PC-3 (cell line): ENCODE data around the gene ST6GALNAC4. TPM values are rescaled to one million over a fixed set of nuclear protein-coding genes. Genes with fewer than 3 reads are reported as not detected.

Experiments used
- ATAC-seq: fragments of 200-7000 bp; cut with Tn5 transposase; 2 replicates; pipeline ENCODE4 v1.9.1; 2020; ENCODE audit warnings: mild to moderate bottlenecking, moderate library complexity
- BruUV-seq: library from RNA; stranded (reverse); fragments of 400-500 nt; replicated peaks from 2 replicates; lab custom pipeline; 2021; lab: Mats Ljungman, UMichigan
- CTCF ChIA-PET: fragments of 300-600 bp; sonication (Branson Sonifier 250); formaldehyde crosslinking; loops from one replicate; lab custom pipeline; 2022; ENCODE audit warnings: antibody characterized with exemption; lab: Charles Lee
- POLR2A ChIA-PET: fragments of 300-600 bp; sonication (Branson Sonifier 250); formaldehyde crosslinking; loops from one replicate; lab custom pipeline; 2022; ENCODE audit warnings: antibody characterized with exemption; ENCODE audit not compliant: unreplicated experiment; lab: Charles Lee
- DNase-seq: peaks from one replicate; pipeline ENCODE4 v3.0.0-alpha.2; 2015
- H2AFZ ChIP-seq: fragments of 300-600 bp; sonication (generic); 2 replicates; pipeline ENCODE4 v1.6.0; 2016; ENCODE audit warnings: antibody characterized with exemption, low read length
- H3F3A ChIP-seq: fragments of 300-600 bp; sonication (generic); one replicate; pipeline ENCODE4 v1.6.0; 2017; ENCODE audit warnings: antibody characterized with exemption, low read length, control low read depth, mild to moderate bottlenecking; ENCODE audit not compliant: unreplicated experiment
- H3K27ac ChIP-seq: fragments of 300-600 bp; sonication (generic); 2 replicates; pipeline ENCODE4 v1.5.1; 2016; ENCODE audit warnings: mild to moderate bottlenecking, low read length
- H3K27me3 ChIP-seq: fragments of 300-600 bp; sonication (generic); 2 replicates; pipeline ENCODE4 v1.6.1; 2016; ENCODE audit warnings: low read length, mixed read lengths
- H3K36me3 ChIP-seq: fragments of 300-600 bp; sonication (generic); 2 replicates; pipeline ENCODE4 v1.6.1; 2016; ENCODE audit warnings: low read depth, mixed run types, low read length, mixed read lengths
- H3K4me1 ChIP-seq: fragments of 300-600 bp; sonication (generic); 2 replicates; pipeline ENCODE4 v1.5.1; 2016; ENCODE audit warnings: low read length; ENCODE audit not compliant: insufficient read depth
- H3K4me2 ChIP-seq: fragments of 300-600 bp; sonication (generic); 2 replicates; pipeline ENCODE4 v1.6.0; 2016; ENCODE audit warnings: low read length
- H3K4me3 ChIP-seq: fragments of 300-600 bp; sonication (generic); 2 replicates; pipeline ENCODE4 v1.5.1; 2016; ENCODE audit warnings: mild to moderate bottlenecking, low read length, mixed read lengths
- H3K79me2 ChIP-seq: fragments of 300-600 bp; sonication (generic); 2 replicates; pipeline ENCODE4 v1.6.1; 2017; ENCODE audit warnings: low read length, mixed read lengths
- H3K9ac ChIP-seq: fragments of 300-600 bp; sonication (generic); 2 replicates; pipeline ENCODE4 v1.6.0; 2016; ENCODE audit warnings: mild to moderate bottlenecking, low read length
- H3K9me2 ChIP-seq: fragments of 300-600 bp; sonication (generic); replicated peaks from 2 replicates; pipeline ENCODE4 v1.6.1; 2016; ENCODE audit warnings: mixed run types, low read length, mixed read lengths
- H3K9me3 ChIP-seq: fragments of 300-600 bp; sonication (generic); 2 replicates; pipeline ENCODE4 v1.6.1; 2016; ENCODE audit warnings: low read length, mixed read lengths
- H4K20me1 ChIP-seq: fragments of 300-600 bp; sonication (generic); 2 replicates; pipeline ENCODE4 v1.6.1; 2016; ENCODE audit warnings: low read length, mixed read lengths
- CTCF ChIP-seq: fragments of 300-600 bp; sonication (generic); conservative IDR thresholded peaks from 2 replicates; pipeline ENCODE4 v1.5.1; 2017; ENCODE audit warnings: antibody characterized with exemption, low read depth, mild to moderate bottlenecking, low read length
- EZH2 ChIP-seq: fragments of 300-600 bp; sonication (generic); IDR thresholded peaks from one replicate; pipeline ENCODE4 v1.6.1; 2017; ENCODE audit warnings: antibody characterized with exemption, mild to moderate bottlenecking, low read length; ENCODE audit not compliant: unreplicated experiment
- EZH2phosphoT487 ChIP-seq: fragments of 300-600 bp; sonication (generic); IDR thresholded peaks from 2 replicates; pipeline ENCODE4 v1.6.1; 2018; ENCODE audit warnings: mild to moderate bottlenecking, antibody characterized with exemption, low read length, borderline replicate concordance
- intact Hi-C: fragments of 100-400 bp; cut with micrococcal nuclease; formaldehyde crosslinking; loops from 2 replicates; pipeline ENCODE4 v1.9.0; 2023
- total RNA-seq: library from RNA; depleted of rRNA; stranded (reverse); fragments of >200 nt; gene quantifications from 2 replicates; pipeline ENCODE4 v1.2.3, GENCODE V29; 2014

The ST6GALNAC4 gene
- total RNA-seq, 1 experiment from 2014 or later: 26.9 TPM

- H3K79me2 ChIP-seq: peaks cover 16% of the 10 kb centered on the region
- H3K4me2 ChIP-seq: no peak overlapping the region
- CTCF ChIA-PET: no interaction called here
- no TSS peak for BruUV-seq
- H3K4me3 ChIP-seq: no peak overlapping the region
- POLR2A ChIA-PET: no interaction called here
- no peaks in the 10 kb centered on the region for H3F3A ChIP-seq
- H3K9me2 ChIP-seq: no peaks in the 10 kb centered on the region
- no peak for TF ChIP-seq EZH2phosphoT487
- TF ChIP-seq EZH2: no peak
- no peak for TF ChIP-seq CTCF
- DNase-seq (no peak), ATAC-seq (no peak)
- H3K27ac ChIP-seq: no peak overlapping the region
- no peaks in the 10 kb centered on the region for H3K27me3 ChIP-seq
- peaks cover 12% of the 10 kb centered on the region for H3K4me1 ChIP-seq
- H3K36me3 ChIP-seq: no peaks in the 10 kb centered on the region
- H2AFZ ChIP-seq: no peak overlapping the region
- H3K9me3 ChIP-seq: no peaks in the 10 kb centered on the region
- H4K20me1 ChIP-seq: no peaks in the 10 kb centered on the region
- intact Hi-C loops: no loop called here
- no peak overlapping the region for H3K9ac ChIP-seq
These were observed 44.2 kb downstream of the ST6GALNAC4 start for GRCh38 chr9:127872369-127873222.

DNA sequence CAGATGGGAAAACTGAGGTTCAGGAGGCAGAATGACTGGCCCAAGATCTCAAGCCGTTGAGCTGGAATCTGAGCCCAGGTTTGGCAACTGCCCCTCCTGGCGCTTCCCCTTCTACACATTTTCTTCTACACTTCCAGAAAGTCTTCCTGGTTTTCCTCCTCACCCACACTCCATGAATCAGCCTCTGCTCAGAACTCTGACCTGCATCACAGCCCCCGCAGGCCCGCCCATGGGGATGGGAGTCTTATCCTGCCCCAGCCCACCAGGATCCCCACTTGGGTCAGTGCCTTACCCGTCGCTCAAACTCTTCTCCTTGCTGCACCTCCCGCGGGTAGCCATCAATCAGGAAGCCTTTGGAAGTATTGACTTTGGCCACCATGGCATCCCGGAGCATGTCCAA is 45.3 kb downstream of the ST6GALNAC4 start:
- TF ChIP-seq EZH2phosphoT487 (no peak), EZH2 (no peak), CTCF (no peak)
- H3K9me2 ChIP-seq: no peaks in the 10 kb centered on the region
- peaks cover 12% of the 10 kb centered on the region for H3K4me1 ChIP-seq
- H3K27me3 ChIP-seq: no peaks in the 10 kb centered on the region
- H3K4me2 ChIP-seq: no peak overlapping the region
- intact Hi-C loops: loop anchor here (2.0 kb wide), 1 partner anchor 85 kb away; the partner anchor contains the start of gene CDK9
- CTCF ChIA-PET: no interaction called here
- no peak overlapping the region for H3K27ac ChIP-seq
- no peak overlapping the region for H2AFZ ChIP-seq
- POLR2A ChIA-PET: no interaction called here
- H3K36me3 ChIP-seq: no peaks in the 10 kb centered on the region
- H3K9me3 ChIP-seq: no peaks in the 10 kb centered on the region
- no peaks in the 10 kb centered on the region for H4K20me1 ChIP-seq
- H3K79me2 ChIP-seq: peaks cover 10% of the 10 kb centered on the region
- DNase-seq: no peak
- no peak overlapping the region for H3K9ac ChIP-seq
- no peaks in the 10 kb centered on the region for H3F3A ChIP-seq
- no TSS peak for BruUV-seq
- no peak overlapping the region for H3K4me3 ChIP-seq
- ATAC-seq: no peak

DNA sequence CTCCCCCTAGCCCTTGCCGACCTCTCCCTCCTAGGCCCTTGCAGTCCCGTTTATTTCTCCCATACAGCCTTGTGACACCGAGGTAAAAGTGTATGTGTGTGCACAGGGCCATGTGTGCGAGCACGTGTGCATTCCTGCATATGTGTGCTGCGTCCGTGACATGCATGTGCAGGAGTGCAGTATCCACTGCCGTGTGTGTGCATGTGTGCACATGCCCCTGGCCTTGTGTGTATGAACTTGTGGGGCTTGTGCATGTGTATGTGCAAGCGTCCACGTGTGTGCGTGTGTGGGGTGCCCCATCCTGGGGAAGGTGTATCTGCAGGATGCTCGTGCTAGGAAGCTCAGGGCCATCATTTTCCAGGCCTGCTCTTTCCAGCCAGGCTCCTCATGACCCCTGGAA is 46.0 kb downstream of the ST6GALNAC4 start:
- DNase-seq: no peak
- CTCF ChIA-PET: no interaction called here
- POLR2A ChIA-PET: no interaction called here

More for the DNA sequence above, 46.0 kb downstream of the ST6GALNAC4 start:
- Histone ChIP-seq H2AFZ (no peak overlapping the region), H3K4me3 (no peak overlapping the region), H3K9me2 (no peaks in the 10 kb centered on the region), H3K4me1 (peaks cover 12% of the 10 kb centered on the region), H3K4me2 (no peak overlapping the region), H3K9me3 (no peaks in the 10 kb centered on the region), H3K27ac (no peak overlapping the region), H3K36me3 (no peaks in the 10 kb centered on the region), H3K79me2 (peaks cover 4% of the 10 kb centered on the region), H3K9ac (no peak overlapping the region), H4K20me1 (no peaks in the 10 kb centered on the region), H3K27me3 (no peaks in the 10 kb centered on the region), H3F3A (no peaks in the 10 kb centered on the region)
- intact Hi-C loops: loop anchor here (2.0 kb wide), 1 partner anchor 84 kb away; the partner anchor contains the start of gene CDK9
- no TSS peak for BruUV-seq
- no peak for TF ChIP-seq EZH2phosphoT487
- no peak for TF ChIP-seq CTCF
- TF ChIP-seq EZH2: no peak
- ATAC-seq: no peak
